OCI-LY3 (cell line): ENCODE results near the gene ASB13.

Source experiments
- H2AFZ ChIP-seq: fragments of 200-600, 300-600 bp; shearing (Covaris generic); 2 replicates; pipeline ENCODE4 v1.6.0; 2014; ENCODE audit warnings: antibody characterized with exemption, low read depth, low read length
- H3K27ac ChIP-seq: fragments of 200-600, 300-600 bp; sonication (generic); 2 replicates; pipeline ENCODE4 v1.5.1; 2014; ENCODE audit warnings: mild to moderate bottlenecking, low read length, moderate library complexity, mixed read lengths
- H3K27me3 ChIP-seq: fragments of 200-600, 300-600 bp; sonication (generic); 2 replicates; pipeline ENCODE4 v1.6.1; 2014; ENCODE audit warnings: low read depth, low read length, mixed read lengths
- H3K36me3 ChIP-seq: fragments of 200-600, 300-600 bp; sonication (generic); replicated peaks from 2 replicates; pipeline ENCODE3; 2014; ENCODE audit warnings: low read depth, low read length, mixed read lengths
- H3K4me1 ChIP-seq: fragments of 300-600, 200-600 bp; sonication (generic); 2 replicates; pipeline ENCODE4 v1.6.1; 2014; ENCODE audit warnings: low read length, mixed read lengths
- H3K4me2 ChIP-seq: fragments of 200-600, 300-600 bp; sonication (generic); 2 replicates; pipeline ENCODE4 v1.6.1; 2014; ENCODE audit warnings: low read length, mixed read lengths
- H3K4me3 ChIP-seq: fragments of 300-600, 200-600 bp; sonication (generic); 2 replicates; pipeline ENCODE4 v1.5.1; 2014; ENCODE audit warnings: antibody characterized with exemption, mild to moderate bottlenecking, low read length, moderate library complexity
- H3K79me2 ChIP-seq: fragments of 300-600, 200-600 bp; shearing (Covaris generic); 2 replicates; pipeline ENCODE4 v1.6.1; 2014; ENCODE audit warnings: mild to moderate bottlenecking, low read length, mixed read lengths
- H3K9ac ChIP-seq: fragments of 300-600, 200-600 bp; shearing (Covaris generic); 2 replicates; pipeline ENCODE4 v1.6.0; 2014; ENCODE audit warnings: mild to moderate bottlenecking, low read length, moderate library complexity
- H3K9me3 ChIP-seq: fragments of 200-600, 300-600 bp; shearing (Covaris generic); 2 replicates; pipeline ENCODE4 v1.6.1; 2014; ENCODE audit warnings: low read length, mixed read lengths; ENCODE audit not compliant: insufficient read depth
- H4K20me1 ChIP-seq: fragments of 200-600, 300-600 bp; sonication (generic); 2 replicates; pipeline ENCODE4 v1.6.1; 2016; ENCODE audit warnings: low read length, mixed read lengths; ENCODE audit not compliant: insufficient read depth
- CTCF ChIP-seq: fragments of 200-600, 300-600 bp; sonication (generic); IDR thresholded peaks from 2 replicates; pipeline ENCODE4 v1.5.1; 2014; ENCODE audit warnings: antibody characterized with exemption, low read length, low read depth
- EZH2phosphoT487 ChIP-seq: fragments of 200-600 bp; shearing (Covaris generic); IDR thresholded peaks from 2 replicates; pipeline ENCODE4 v1.6.1; 2018; ENCODE audit warnings: antibody characterized with exemption, mixed run types, low read depth

ASB13 gene

GRCh38 chr10:5685764-5686240, 19.4 kb upstream of the ASB13 start:
- Histone ChIP-seq H3K9ac (peak overlapping the region; percentile 82), H3K9me3 (no peaks in the 10 kb centered on the region), H2AFZ (no peak overlapping the region), H3K79me2 (peaks cover 61% of the 10 kb centered on the region), H4K20me1 (peaks cover 14% of the 10 kb centered on the region), H3K27me3 (no peaks in the 10 kb centered on the region), H3K4me1 (peaks cover 11% of the 10 kb centered on the region), H3K4me2 (peak overlapping the region; percentile 92), H3K36me3 (no peaks in the 10 kb centered on the region), H3K27ac (peak overlapping the region; percentile 76), H3K4me3 (peak overlapping the region; percentile 91)
- TF ChIP-seq EZH2phosphoT487 (no peak), CTCF (no peak; the same call in 1 of the 2 replicates)

GRCh38 chr10:5684971-5685763, 18.8 kb upstream of the ASB13 start:
- Histone ChIP-seq H3K27ac (peak overlapping the region; percentile 76), H3K9ac (peak overlapping the region; percentile 82), H3K4me2 (peak overlapping the region; percentile 92), H3K9me3 (no peaks in the 10 kb centered on the region), H4K20me1 (peaks cover 14% of the 10 kb centered on the region), H2AFZ (no peak overlapping the region), H3K27me3 (no peaks in the 10 kb centered on the region), H3K4me1 (peaks cover 11% of the 10 kb centered on the region), H3K4me3 (peak overlapping the region; percentile 91), H3K79me2 (peaks cover 55% of the 10 kb centered on the region), H3K36me3 (no peaks in the 10 kb centered on the region)
- TF ChIP-seq EZH2phosphoT487: no peak
- TF ChIP-seq CTCF: peak; percentile 31

- H3K4me3 ChIP-seq: peak within 1 kb of the TSS; percentile 91
- no peaks in the 10 kb centered on the region for H3K36me3 ChIP-seq
- peaks cover 48% of the 10 kb centered on the region for H3K79me2 ChIP-seq
- TF ChIP-seq EZH2phosphoT487: no peak
- no peak for TF ChIP-seq CTCF
- H3K9ac ChIP-seq: peak within 1 kb of the TSS; percentile 82
- peak within 1 kb of the TSS; percentile 61; the same call in 1 of the 2 replicates for H2AFZ ChIP-seq
- H3K4me2 ChIP-seq: peak within 1 kb of the TSS; percentile 92
- H3K4me1 ChIP-seq: peaks cover 11% of the 10 kb centered on the region
- no peaks in the 10 kb centered on the region for H3K27me3 ChIP-seq
- H3K27ac ChIP-seq: peak within 1 kb of the TSS; percentile 76
- no peaks in the 10 kb centered on the region for H3K9me3 ChIP-seq
- peaks cover 14% of the 10 kb centered on the region for H4K20me1 ChIP-seq
Measured at GRCh38 chr10:5684318-5684970, 18.0 kb upstream of the ASB13 start, which contains the start of gene TASOR2. Gene TASOR2 (plus strand): TSS chr10:5684838. CDS start chr10:5720643, 35,805 bp downstream.

GRCh38 chr10:5683065-5683464, 16.7 kb upstream of the ASB13 start:
- Histone ChIP-seq H3K27ac (no peak overlapping the region), H3K36me3 (no peaks in the 10 kb centered on the region), H3K9ac (no peak overlapping the region), H3K4me2 (no peak overlapping the region), H3K4me1 (peaks cover 11% of the 10 kb centered on the region), H2AFZ (no peak overlapping the region), H4K20me1 (peaks cover 13% of the 10 kb centered on the region), H3K79me2 (peaks cover 34% of the 10 kb centered on the region), H3K27me3 (no peaks in the 10 kb centered on the region), H3K9me3 (no peaks in the 10 kb centered on the region), H3K4me3 (no peak overlapping the region)
- TF ChIP-seq CTCF (no peak), EZH2phosphoT487 (no peak)
